Measurements from ENCODE around the gene PDCD2L. TPM values are rescaled to one million over a fixed set of nuclear protein-coding genes. Genes with fewer than 3 reads are reported as not detected.
"Not testable (repeated sequence)": the region's sequence is repeated elsewhere in the genome, so short reads cannot be mapped to it uniquely, and the experiment has no call there.

PDCD2L gene
- total RNA-seq, 1 experiment from 2014 or later, result 14.8 TPM

- Histone ChIP-seq H3K9me3 (ENCODE audit: insufficient read depth, low read depth) (no peaks in the 10 kb centered on the region), H3K79me2 (ENCODE audit: low read depth) (peaks cover 49% of the 10 kb centered on the region), H4K20me1 (ENCODE audit: insufficient read depth) (peaks cover 16% of the 10 kb centered on the region; the same call in 1 of the 2 replicates), H3K27me3 (ENCODE audit: insufficient read depth, low read depth) (no peaks in the 10 kb centered on the region), H3K4me3 (no peak overlapping the region), H3K27ac (no peak overlapping the region), H3K4me2 (no peak overlapping the region), H2AFZ (no peak overlapping the region), H3K4me1 (replicated peaks; ENCODE audit: insufficient read depth) (peaks cover 16% of the 10 kb centered on the region), H3F3A (ENCODE audit: insufficient read depth, low read depth) (peaks cover 9% of the 10 kb centered on the region; the same call in 1 of the 2 replicates), H3K9me2 (ENCODE audit: insufficient read depth) (no peaks in the 10 kb centered on the region), H3K36me3 (ENCODE audit: low read depth) (peaks cover 43% of the 10 kb centered on the region)
- intact Hi-C loops (cut with micrococcal nuclease; ENCODE audit: unreplicated experiment), result no loop called here
- ChIA-PET CTCF (no interaction called here), POLR2A (ENCODE audit: unreplicated experiment) (no interaction called here)
- TF ChIP-seq CTCF (conservative IDR thresholded peaks at IDR 0.05) (no peak), EZH2 (IDR thresholded peaks at IDR 0.05; ENCODE audit: low read depth) (no peak)
- BruUV-seq (replicated peaks), result no TSS peak
- DNase-seq, result no peak
Measured at GRCh38 chr19:34368338-34368737, 35.9 kb upstream of the PDCD2L start.

DNA sequence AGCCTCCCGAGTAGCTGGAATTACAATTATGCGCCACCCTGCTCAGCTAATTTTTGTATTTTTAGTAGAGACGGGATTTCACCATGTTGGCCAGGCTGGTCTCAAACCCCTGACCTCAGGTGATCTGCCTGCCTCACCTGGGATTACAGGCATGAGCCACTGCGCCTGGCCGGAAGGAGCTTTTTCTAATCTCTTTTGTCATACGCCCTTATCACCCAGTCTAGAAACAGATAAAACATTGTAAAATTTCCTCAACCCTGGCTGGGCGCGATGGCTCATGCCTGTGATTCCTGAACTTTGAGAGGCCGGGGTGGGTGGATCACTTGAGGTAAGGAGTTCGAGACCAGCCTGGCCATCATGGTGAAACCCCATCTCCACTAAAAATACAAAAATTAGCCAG, 35.0 kb upstream of the PDCD2L start:
- intact Hi-C loops (cut with micrococcal nuclease; ENCODE audit: unreplicated experiment); H2AFZ ChIP-seq; H3K4me2 ChIP-seq; CTCF ChIA-PET; H3K4me3 ChIP-seq; H3F3A ChIP-seq (ENCODE audit: insufficient read depth, low read depth); H3K27ac ChIP-seq; H3K9me2 ChIP-seq (ENCODE audit: insufficient read depth); BruUV-seq (replicated peaks); POLR2A ChIA-PET (ENCODE audit: unreplicated experiment); DNase-seq; H3K9me3 ChIP-seq (ENCODE audit: insufficient read depth, low read depth); H3K27me3 ChIP-seq (ENCODE audit: insufficient read depth, low read depth): not testable (repeated sequence)
- Histone ChIP-seq H3K4me1 (replicated peaks; ENCODE audit: insufficient read depth) (peaks cover 16% of the 10 kb centered on the region), H3K79me2 (ENCODE audit: low read depth) (peaks cover 49% of the 10 kb centered on the region), H3K36me3 (ENCODE audit: low read depth) (peaks cover 43% of the 10 kb centered on the region), H4K20me1 (ENCODE audit: insufficient read depth) (peaks cover 16% of the 10 kb centered on the region; the same call in 1 of the 2 replicates)

- Histone ChIP-seq H3K27me3 (ENCODE audit: insufficient read depth, low read depth) (no peaks in the 10 kb centered on the region), H3K27ac (no peak overlapping the region), H3K4me1 (replicated peaks; ENCODE audit: insufficient read depth) (peaks cover 16% of the 10 kb centered on the region), H3K79me2 (ENCODE audit: low read depth) (peaks cover 49% of the 10 kb centered on the region), H3K4me2 (no peak overlapping the region), H2AFZ (no peak overlapping the region), H4K20me1 (ENCODE audit: insufficient read depth) (peaks cover 16% of the 10 kb centered on the region; the same call in 1 of the 2 replicates), H3K9me2 (ENCODE audit: insufficient read depth) (no peaks in the 10 kb centered on the region), H3K9me3 (ENCODE audit: insufficient read depth, low read depth) (no peaks in the 10 kb centered on the region), H3F3A (ENCODE audit: insufficient read depth, low read depth) (no peaks in the 10 kb centered on the region; the same call in 1 of the 2 replicates), H3K4me3 (no peak overlapping the region), H3K36me3 (ENCODE audit: low read depth) (peaks cover 43% of the 10 kb centered on the region)
- ChIA-PET POLR2A (ENCODE audit: unreplicated experiment) (no interaction called here), CTCF (no interaction called here)
- intact Hi-C loops (cut with micrococcal nuclease; ENCODE audit: unreplicated experiment), result no loop called here
- TF ChIP-seq CTCF (conservative IDR thresholded peaks at IDR 0.05), result no peak
- no peak for TF ChIP-seq EZH2 (IDR thresholded peaks at IDR 0.05; ENCODE audit: low read depth)
- no peak for DNase-seq
- no TSS peak for BruUV-seq (replicated peaks)
Measured at GRCh38 chr19:34370117-34370516, 34.1 kb upstream of the PDCD2L start.

DNA sequence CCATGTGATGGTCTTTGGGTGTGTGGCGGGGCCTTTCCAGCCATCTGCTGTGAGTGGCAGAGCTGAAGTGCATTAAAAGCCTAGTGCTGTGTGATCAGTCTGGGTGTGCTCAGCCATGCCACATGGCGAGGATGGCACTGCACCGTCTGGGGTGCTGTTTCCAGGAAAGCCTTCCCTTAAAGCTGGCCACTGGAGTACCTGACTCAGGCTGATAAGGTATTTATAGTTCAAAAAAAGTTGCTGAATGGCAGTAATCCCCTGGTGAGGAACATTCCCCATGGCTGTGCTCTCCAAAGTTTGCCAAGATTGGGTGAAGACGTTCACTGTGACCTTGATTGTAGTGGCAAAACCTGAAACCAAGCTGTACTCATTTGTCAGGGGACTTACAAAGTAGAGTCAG, 33.2 kb upstream of the PDCD2L start:
- ChIA-PET CTCF (no interaction called here), POLR2A (ENCODE audit: unreplicated experiment) (interaction anchor here (0.9 kb wide), 1 partner anchor 12 kb away, joined by 4 read pairs; no protein-coding TSS in a partner anchor)
- no peak for DNase-seq
- intact Hi-C loops (cut with micrococcal nuclease; ENCODE audit: unreplicated experiment), result no loop called here
- Histone ChIP-seq H3K79me2 (ENCODE audit: low read depth) (peaks cover 40% of the 10 kb centered on the region), H3K27me3 (ENCODE audit: insufficient read depth, low read depth) (no peaks in the 10 kb centered on the region), H3K36me3 (ENCODE audit: low read depth) (peaks cover 48% of the 10 kb centered on the region), H3K9me3 (ENCODE audit: insufficient read depth, low read depth) (no peaks in the 10 kb centered on the region), H3K4me1 (replicated peaks; ENCODE audit: insufficient read depth) (peaks cover 15% of the 10 kb centered on the region), H3K9me2 (ENCODE audit: insufficient read depth) (no peaks in the 10 kb centered on the region), H3F3A (ENCODE audit: insufficient read depth, low read depth) (no peaks in the 10 kb centered on the region; the same call in 1 of the 2 replicates), H2AFZ (no peak overlapping the region), H3K4me3 (no peak overlapping the region), H3K27ac (no peak overlapping the region), H3K4me2 (no peak overlapping the region), H4K20me1 (ENCODE audit: insufficient read depth) (peaks cover 15% of the 10 kb centered on the region; the same call in 1 of the 2 replicates)
- TF ChIP-seq EZH2 (IDR thresholded peaks at IDR 0.05; ENCODE audit: low read depth), result no peak
- no peak for TF ChIP-seq CTCF (conservative IDR thresholded peaks at IDR 0.05)
- no TSS peak for BruUV-seq (replicated peaks)
